ENCODE data around the gene KCNMB3. TPM values are rescaled to one million over a fixed set of nuclear protein-coding genes. Genes with fewer than 3 reads are reported as not detected.

Gene KCNMB3
- total and polyA plus RNA-seq, 4 donors, result 0.44 to 3.1 (median 2.2) TPM

GRCh38 chr3:179264449-179264848, 13.5 kb upstream of the KCNMB3 start:
- 64% methylated on average over 4 of the region's 4 CpGs for WGBS
- H3K27me3 ChIP-seq (ENCODE audit: control insufficient read depth in 4 of 4, insufficient read depth in 4 of 4, low read length in 3 of 4), result peaks cover 0 to 3% (median 0%) of the 10 kb centered on the region in 4 donors
- no peak for DNase-seq (ENCODE audit: low spot score)
- H3K27ac ChIP-seq (ENCODE audit: low read depth in 1 of 2, low read length in 2 of 2), result no peak overlapping the region
- peaks cover 0 to 3% (median 0%) of the 10 kb centered on the region in 4 donors for H3K9me3 ChIP-seq (ENCODE audit: control insufficient read depth in 4 of 4, low read length in 3 of 4)
- H3K9ac ChIP-seq (ENCODE audit: low read depth in 1 of 2, low read length in 2 of 2), result no peak overlapping the region
- TF ChIP-seq GABPA (IDR thresholded peaks at IDR 0.05 in 1 of 2, conservative IDR thresholded peaks at IDR 0.05 in 1 of 2) (no peak), ZBTB33 (IDR thresholded peaks at IDR 0.05) (no peak), RAD21 (IDR thresholded peaks at IDR 0.05) (no peak), HNF4A (conservative IDR thresholded peaks at IDR 0.05) (no peak), RXRA (IDR thresholded peaks at IDR 0.05) (no peak), YY1 (IDR thresholded peaks at IDR 0.05) (no peak), EGR1 (IDR thresholded peaks at IDR 0.05; ENCODE audit: low read depth in 2 of 2) (no peak), HNF4G (IDR thresholded peaks at IDR 0.05) (no peak)
- H3K4me1 ChIP-seq (ENCODE audit: control insufficient read depth in 4 of 4, insufficient read depth in 4 of 4, low read length in 3 of 4), result peaks cover 0 to 5% (median 1%) of the 10 kb centered on the region in 4 donors
- H3K4me3 ChIP-seq (ENCODE audit: low read depth in 1 of 3, low read length in 3 of 3), result no peak overlapping the region
- no peaks in the 10 kb centered on the region for H3K36me3 ChIP-seq (ENCODE audit: control insufficient read depth in 4 of 4, insufficient read depth in 3 of 4, low read depth in 1 of 4, low read length in 3 of 4)

GRCh38 chr3:179263134-179263533, 12.2 kb upstream of the KCNMB3 start:
- Histone ChIP-seq H3K9me3 (ENCODE audit: control insufficient read depth in 4 of 4, low read length in 3 of 4) (peaks cover 0 to 3% (median 0%) of the 10 kb centered on the region in 4 donors), H3K27ac (ENCODE audit: low read depth in 1 of 2, low read length in 2 of 2) (no peak overlapping the region), H3K27me3 (ENCODE audit: control insufficient read depth in 4 of 4, insufficient read depth in 4 of 4, low read length in 3 of 4) (peaks cover 0 to 3% (median 0%) of the 10 kb centered on the region in 4 donors), H3K4me1 (ENCODE audit: control insufficient read depth in 4 of 4, insufficient read depth in 4 of 4, low read length in 3 of 4) (peaks cover 0 to 5% (median 1%) of the 10 kb centered on the region in 4 donors), H3K4me3 (ENCODE audit: low read depth in 1 of 3, low read length in 3 of 3) (no peak overlapping the region), H3K9ac (ENCODE audit: low read depth in 1 of 2, low read length in 2 of 2) (no peak overlapping the region), H3K36me3 (ENCODE audit: control insufficient read depth in 4 of 4, insufficient read depth in 3 of 4, low read depth in 1 of 4, low read length in 3 of 4) (no peaks in the 10 kb centered on the region)
- 96% methylated on average over 29 of the region's 29 CpGs for WGBS
- DNase-seq (ENCODE audit: low spot score), result no peak
- TF ChIP-seq HNF4G (IDR thresholded peaks at IDR 0.05) (no peak), MAX (IDR thresholded peaks at IDR 0.05) (no peak), ZBTB33 (IDR thresholded peaks at IDR 0.05) (no peak), SP1 (IDR thresholded peaks at IDR 0.05) (no peak), REST (IDR thresholded peaks at IDR 0.05) (no peak), FOXA1 (IDR thresholded peaks at IDR 0.05) (no peak), TAF1 (conservative IDR thresholded peaks at IDR 0.05) (no peak), JUND (IDR thresholded peaks at IDR 0.05) (no peak), NR2F2 (IDR thresholded peaks at IDR 0.05) (no peak), HNF4A (conservative IDR thresholded peaks at IDR 0.05) (no peak), ATF3 (IDR thresholded peaks at IDR 0.05) (no peak), RXRA (IDR thresholded peaks at IDR 0.05) (no peak), CTCF (IDR thresholded peaks at IDR 0.05; ENCODE audit: low read depth, low read length, missing input control) (no peak), YY1 (IDR thresholded peaks at IDR 0.05) (no peak), EGR1 (IDR thresholded peaks at IDR 0.05; ENCODE audit: low read depth in 2 of 2) (no peak), GABPA (IDR thresholded peaks at IDR 0.05 in 1 of 2, conservative IDR thresholded peaks at IDR 0.05 in 1 of 2) (no peak)

Data from liver (tissue), 9 donors.